GM21619 (cell line): ENCODE measurements around the gene RIBC2.

Experiments used
- ATAC-seq: cut with Tn5 transposase; IDR thresholded peaks from one replicate; pipeline ENCODE4 v1.9.1; 2021; ENCODE audit not compliant: unreplicated experiment

RIBC2 gene

DNA sequence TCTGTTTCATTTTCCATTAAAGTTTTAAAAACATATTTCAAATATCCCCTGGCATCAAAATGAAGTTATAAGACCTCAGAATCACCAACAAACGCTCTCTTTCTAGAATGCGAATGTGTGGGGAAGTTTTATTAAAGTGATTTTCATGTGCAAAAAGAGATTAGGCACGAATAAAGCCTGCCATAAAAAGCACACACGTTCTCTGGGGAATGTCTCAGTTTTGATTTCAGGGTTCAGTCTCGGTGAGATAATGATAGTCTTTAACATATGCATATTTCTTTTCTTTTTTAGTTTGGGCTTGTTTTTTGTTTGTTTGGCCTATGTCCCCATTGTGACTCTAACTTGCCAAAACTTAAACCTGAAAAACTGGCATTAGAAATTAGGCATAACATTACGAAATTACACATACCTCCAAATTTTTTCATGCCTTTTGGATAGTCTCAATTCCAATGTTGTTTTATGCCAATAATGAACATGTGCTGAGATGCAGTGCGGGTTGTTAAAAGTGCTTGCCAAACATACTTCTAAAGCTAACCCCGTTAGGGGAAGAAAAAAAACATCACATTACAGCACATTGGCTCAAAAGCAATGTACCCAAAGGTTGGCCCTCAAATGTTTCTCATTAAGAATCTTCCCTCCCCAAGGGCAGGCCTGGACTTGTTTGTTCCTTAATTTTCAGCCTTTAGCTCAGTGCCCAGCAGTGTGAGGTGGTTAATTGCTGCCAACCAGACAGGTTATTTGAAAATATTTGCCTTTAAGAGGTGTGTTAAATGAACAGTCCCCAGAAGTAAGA, 56.0 kb downstream of the RIBC2 start:
- ATAC-seq = no peak

DNA sequence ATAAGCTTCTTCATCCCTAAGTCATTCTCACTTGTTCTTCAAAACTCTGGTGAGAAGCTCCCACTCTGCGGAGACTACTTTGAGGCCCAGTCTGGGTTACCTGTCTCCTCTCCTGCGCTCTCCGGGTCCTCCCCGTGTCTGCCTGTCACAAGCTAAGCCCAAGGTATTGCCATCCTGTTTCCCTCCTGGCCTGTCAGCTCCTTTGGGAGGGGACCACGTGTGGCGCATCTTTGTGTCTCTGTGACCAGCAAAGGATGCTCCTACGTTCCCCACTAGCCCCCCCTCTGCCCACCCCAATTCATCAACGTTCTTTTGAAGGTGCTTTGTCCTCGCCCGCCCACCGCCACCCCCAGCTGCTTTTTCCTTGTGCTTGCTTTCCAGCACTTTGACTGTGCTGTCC, 57.4 kb downstream of the RIBC2 start:
- no peak for ATAC-seq

DNA sequence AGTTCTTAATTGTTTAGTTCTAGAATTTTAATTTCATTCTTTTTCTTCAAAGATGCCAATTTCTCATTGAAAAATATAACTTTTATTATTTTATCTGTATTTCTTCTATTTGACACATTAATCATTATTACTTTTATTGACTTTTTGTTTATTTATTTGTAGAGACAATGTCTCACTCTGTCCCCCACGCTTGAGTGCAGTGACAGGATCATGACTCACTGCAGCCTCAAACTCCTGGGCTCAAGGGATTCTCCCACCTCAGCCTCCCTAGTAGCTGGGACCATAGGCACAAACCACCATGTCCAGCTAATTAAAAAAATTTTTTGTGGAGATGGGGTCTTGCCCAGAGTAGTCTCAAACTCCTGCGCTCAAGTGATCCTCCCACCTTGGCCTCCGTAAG, 58.9 kb downstream of the RIBC2 start:
- ATAC-seq = no peak

GRCh38 chr22:45473626-45474237, 60.2 kb downstream of the RIBC2 start:
- no peak for ATAC-seq

GRCh38 chr22:45475063-45475747, 61.7 kb downstream of the RIBC2 start:
- no peak for ATAC-seq

DNA sequence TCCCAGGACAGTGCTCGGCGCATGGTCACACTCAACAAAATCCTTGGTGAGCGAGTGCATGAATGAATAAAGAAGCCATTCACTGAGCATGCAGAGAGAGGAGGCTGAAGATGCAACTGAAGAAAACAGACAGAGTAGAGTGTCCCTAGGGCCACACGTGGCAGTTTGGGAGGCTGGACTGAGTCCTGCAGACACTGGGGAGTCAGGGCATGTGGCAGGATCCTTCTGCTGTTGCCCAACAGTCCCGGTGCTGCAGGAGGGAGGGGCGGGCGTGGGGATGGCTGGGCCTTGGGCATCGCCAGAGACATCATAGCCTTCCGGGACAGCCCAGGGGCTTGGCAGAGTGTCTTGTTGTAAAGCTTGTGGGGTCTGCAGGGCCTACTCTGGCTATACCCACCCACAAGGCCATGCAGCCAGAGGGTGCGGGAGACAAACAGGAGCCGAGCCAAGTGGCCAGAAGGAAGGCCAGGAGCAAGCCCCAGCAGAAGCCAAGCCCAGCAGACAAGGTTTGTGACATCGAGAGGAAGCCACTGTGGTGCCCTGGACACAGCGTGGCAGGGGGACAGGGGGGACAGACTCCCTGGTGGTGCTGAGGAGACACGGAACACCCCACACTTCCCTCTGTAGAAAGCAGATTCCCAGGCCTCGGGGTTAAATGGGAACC, 62.5 kb downstream of the RIBC2 start:
- ATAC-seq = no peak

DNA sequence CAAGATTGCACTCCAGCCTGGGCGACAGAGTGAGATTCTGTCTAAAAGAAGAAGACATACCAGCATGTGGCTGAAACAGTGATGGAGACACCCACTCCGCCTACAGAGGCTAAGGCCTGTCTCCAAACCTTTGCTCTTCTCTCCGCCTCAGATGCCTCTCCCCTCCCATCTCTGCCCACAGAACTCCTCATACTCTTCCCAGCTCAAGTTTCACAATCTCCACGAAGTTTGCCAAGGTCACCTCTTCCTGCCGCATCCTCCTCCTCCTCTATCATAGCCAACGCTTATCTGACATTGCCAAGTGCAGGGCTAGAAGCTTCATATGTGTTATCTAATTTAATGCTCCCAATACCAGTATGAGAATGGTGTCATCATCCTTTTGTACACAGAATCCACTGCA, 63.3 kb downstream of the RIBC2 start:
- no peak for ATAC-seq

DNA sequence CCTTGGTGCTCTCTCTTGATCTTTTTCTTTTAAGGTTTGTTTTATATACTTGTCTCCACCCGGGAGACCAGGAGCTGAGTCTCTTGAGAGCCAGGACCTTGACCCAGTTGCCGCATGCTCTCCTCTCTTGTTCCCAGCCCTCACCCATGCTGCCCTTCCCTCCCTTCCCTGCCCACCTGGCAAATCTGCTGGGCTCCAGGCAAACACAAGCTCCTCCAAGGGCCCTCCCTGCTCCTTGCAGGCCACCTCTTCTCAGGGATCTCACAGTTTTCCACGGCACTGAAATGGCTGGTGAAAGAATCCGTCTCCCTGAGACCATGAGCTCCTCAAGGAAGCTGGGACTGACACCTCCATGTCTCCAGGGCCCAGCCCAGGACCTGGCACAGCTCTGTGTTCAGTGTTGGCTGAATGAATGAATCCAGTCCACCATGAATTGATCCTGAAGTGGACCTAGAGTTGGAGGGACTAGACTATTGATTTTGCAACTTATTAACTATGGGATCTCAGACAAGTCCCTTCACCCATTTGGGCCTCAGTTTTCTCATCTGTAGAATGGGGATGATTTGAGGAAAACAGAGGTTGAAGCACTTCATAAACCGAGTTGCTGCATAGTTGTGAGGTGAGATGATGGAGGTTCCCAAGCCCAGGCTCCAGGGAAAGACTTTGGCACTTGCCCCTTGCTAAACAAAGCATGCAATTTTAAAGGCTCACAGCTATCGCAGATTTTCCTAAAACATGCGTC, 64.0 kb downstream of the RIBC2 start:
- ATAC-seq = no peak

- no peak for ATAC-seq
These were observed 64.7 kb downstream of the RIBC2 start for GRCh38 chr22:45478108-45478771.

DNA sequence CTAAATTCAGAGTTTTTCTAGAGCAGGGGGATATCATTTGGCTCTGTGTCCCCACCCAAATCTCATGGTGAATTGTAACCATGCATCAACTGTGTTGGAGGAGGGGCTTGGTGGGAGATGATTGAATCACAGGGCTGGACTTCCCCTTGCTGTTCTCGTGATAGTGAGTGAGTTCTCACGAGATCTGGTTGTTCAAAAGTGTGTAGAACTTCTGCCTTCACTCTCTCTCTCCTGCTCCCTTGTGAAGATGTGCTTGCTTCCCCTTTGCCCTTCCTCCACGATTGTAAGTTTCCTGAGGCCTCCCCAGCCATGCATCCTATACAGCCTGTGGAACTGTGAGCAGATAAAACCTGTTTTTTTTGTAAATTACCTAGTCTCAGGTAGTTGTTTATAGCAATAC, 67.2 kb downstream of the RIBC2 start:
- no peak for ATAC-seq

DNA sequence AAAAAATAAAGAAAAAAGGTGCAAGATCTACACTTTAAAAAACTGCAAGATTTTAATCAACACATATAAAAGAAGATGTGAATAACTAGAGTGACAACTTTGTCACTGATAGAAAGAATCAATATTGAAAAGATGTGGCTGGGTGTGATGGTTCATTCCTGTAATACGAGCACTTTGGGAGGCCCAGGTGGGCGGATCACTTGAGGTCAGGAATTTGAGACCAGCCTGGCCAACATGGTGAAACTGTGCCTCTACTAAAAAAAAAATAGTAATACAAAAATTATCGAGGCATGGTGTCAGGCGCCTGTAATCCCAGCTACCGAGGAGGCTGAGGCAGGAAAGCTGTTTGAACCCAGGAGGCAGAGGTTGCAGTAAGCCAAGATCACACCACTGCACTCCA, 68.2 kb downstream of the RIBC2 start:
- no peak for ATAC-seq
